H9 (cell line): ENCODE results near the gene EPHA4. TPM values are rescaled to one million over a fixed set of nuclear protein-coding genes. Genes with fewer than 3 reads are reported as not detected.

ENCODE experiments used
- DNase-seq: peaks from one replicate; pipeline ENCODE4 v3.0.0-alpha.2; 2017
- H2AFZ ChIP-seq: one replicate; pipeline ENCODE4 v1.6.1; 2013; ENCODE audit warnings: mild to moderate bottlenecking, low read length, control low read depth, moderate library complexity
- H2AK5ac ChIP-seq: 2 replicates; pipeline ENCODE4 v1.6.1; 2013; ENCODE audit warnings: low read length, control low read depth, mixed read lengths; ENCODE audit not compliant: insufficient read length
- H2BK120ac ChIP-seq: one replicate; pipeline ENCODE4 v1.6.1; 2013; ENCODE audit warnings: low read depth, mild to moderate bottlenecking, low read length, control low read depth, inconsistent platforms; ENCODE audit not compliant: poor library complexity, severe bottlenecking
- H2BK12ac ChIP-seq: 2 replicates; pipeline ENCODE4 v1.6.1; 2013; ENCODE audit warnings: low read length, control low read depth, mixed read lengths, low read depth; ENCODE audit not compliant: insufficient read length
- H2BK15ac ChIP-seq: 2 replicates; pipeline ENCODE4 v1.6.1; 2013; ENCODE audit warnings: low read depth, low read length, control low read depth
- H2BK20ac ChIP-seq: one replicate; pipeline ENCODE4 v1.6.1; 2013; ENCODE audit warnings: low read depth, mild to moderate bottlenecking, low read length, control low read depth, inconsistent platforms; ENCODE audit not compliant: poor library complexity, severe bottlenecking
- H2BK5ac ChIP-seq: 2 replicates; pipeline ENCODE4 v1.6.1; 2013; ENCODE audit warnings: low read length, control low read depth, mixed read lengths; ENCODE audit not compliant: insufficient read length
- H3K14ac ChIP-seq: 2 replicates; pipeline ENCODE4 v1.6.1; 2013; ENCODE audit warnings: low read length, control low read depth; ENCODE audit not compliant: insufficient read depth
- H3K18ac ChIP-seq: 2 replicates; pipeline ENCODE4 v1.6.1; 2013; ENCODE audit warnings: low read depth, mild to moderate bottlenecking, mixed read lengths, low read length, control low read depth; ENCODE audit not compliant: insufficient read length
- H3K23ac ChIP-seq: 2 replicates; pipeline ENCODE4 v1.6.1; 2013; ENCODE audit warnings: low read length, control low read depth, mixed read lengths, low read depth; ENCODE audit not compliant: insufficient read length
- H3K23me2 ChIP-seq: 2 replicates; pipeline ENCODE4 v1.6.1; 2013; ENCODE audit warnings: low read depth, mild to moderate bottlenecking, mixed read lengths, low read length, control low read depth; ENCODE audit not compliant: insufficient read length, poor library complexity, severe bottlenecking
- H3K27ac ChIP-seq: 2 replicates; pipeline ENCODE4 v1.5.1; 2013; ENCODE audit warnings: low read length, control low read depth, mixed read lengths, low read depth; ENCODE audit not compliant: insufficient read length
- H3K27me3 ChIP-seq: 2 replicates; pipeline ENCODE4 v1.6.1; 2013; ENCODE audit warnings: low read length, control low read depth, inconsistent platforms; ENCODE audit not compliant: insufficient read depth
- H3K4ac ChIP-seq: 2 replicates; pipeline ENCODE4 v1.6.1; 2013; ENCODE audit warnings: low read depth, mild to moderate bottlenecking, control low read depth, inconsistent platforms, low read length, moderate library complexity
- H3K4me1 ChIP-seq: 2 replicates; pipeline ENCODE4 v1.6.1; 2013; ENCODE audit warnings: low read length, control low read depth, inconsistent platforms; ENCODE audit not compliant: insufficient read depth
- H3K4me2 ChIP-seq: 2 replicates; pipeline ENCODE4 v1.6.1; 2013; ENCODE audit warnings: low read length, control low read depth, mixed read lengths; ENCODE audit not compliant: insufficient read length, insufficient read depth
- H3K56ac ChIP-seq: 2 replicates; pipeline ENCODE4 v1.6.1; 2013; ENCODE audit warnings: low read depth, mild to moderate bottlenecking, mixed read lengths, low read length, control low read depth; ENCODE audit not compliant: insufficient read length
- H3K79me1 ChIP-seq: 2 replicates; pipeline ENCODE4 v1.6.1; 2013; ENCODE audit warnings: low read depth, mild to moderate bottlenecking, moderate library complexity, low read length, control low read depth, inconsistent platforms; ENCODE audit not compliant: insufficient read depth, poor library complexity, severe bottlenecking
- H3K79me2 ChIP-seq: 2 replicates; pipeline ENCODE4 v1.6.1; 2013; ENCODE audit warnings: low read length, control low read depth, inconsistent platforms; ENCODE audit not compliant: insufficient read depth
- H3K9ac ChIP-seq: 2 replicates; pipeline ENCODE4 v1.6.1; 2013; ENCODE audit warnings: low read length, control low read depth, mixed read lengths; ENCODE audit not compliant: insufficient read length; ENCODE audit errors: extremely low read depth
- H3K9me3 ChIP-seq: one replicate; pipeline ENCODE4 v1.6.1; 2013; ENCODE audit warnings: low read depth, low read length, inconsistent platforms; ENCODE audit not compliant: control insufficient read depth
- H3T11ph ChIP-seq: one replicate; pipeline ENCODE4 v1.6.1; 2013; ENCODE audit warnings: mild to moderate bottlenecking, low read length, control low read depth, inconsistent platforms
- H4K20me1 ChIP-seq: one replicate; pipeline ENCODE4 v1.6.1; 2013; ENCODE audit not compliant: control insufficient read depth, insufficient read length, insufficient read depth
- H4K5ac ChIP-seq: 2 replicates; pipeline ENCODE4 v1.6.1; 2013; ENCODE audit warnings: low read depth, mild to moderate bottlenecking, mixed read lengths, low read length, control low read depth; ENCODE audit not compliant: insufficient read length
- H4K8ac ChIP-seq: replicated peaks from 2 replicates; pipeline ENCODE4 v1.6.1; 2013; ENCODE audit warnings: low read length, control low read depth, mixed read lengths, low read depth; ENCODE audit not compliant: insufficient read length
- H4K91ac ChIP-seq: 2 replicates; pipeline ENCODE4 v1.6.1; 2013; ENCODE audit warnings: low read depth, mild to moderate bottlenecking, moderate library complexity, mixed read lengths, low read length, control low read depth; ENCODE audit not compliant: insufficient read length
- H3K27ac Mint-ChIP-seq, 3 experiments: 2 replicates in 2 of 3; 3 replicates in 1 of 3; pipeline ENCODE4 v1.8.0; 2020 to 2021; ENCODE audit warnings: mixed read lengths in 3 of 3, mild to moderate bottlenecking in 1 of 3, moderate library complexity in 1 of 3
- H3K27me3 Mint-ChIP-seq: 2 replicates; pipeline ENCODE4 v1.8.0; 2021; ENCODE audit warnings: low read depth, mild to moderate bottlenecking, moderate library complexity, mixed read lengths
- H3K36me3 Mint-ChIP-seq, 3 experiments: 2 replicates in 2 of 3; 3 replicates in 1 of 3; pipeline ENCODE4 v1.8.0; 2020 to 2021; ENCODE audit warnings: low read depth in 3 of 3, mixed read lengths in 3 of 3; ENCODE audit not compliant: insufficient read depth in 1 of 3
- H3K4me1 Mint-ChIP-seq, 2 experiments: 2 replicates each; pipeline ENCODE4 v1.8.0; 2020; ENCODE audit warnings: mixed read lengths in 2 of 2
- H3K4me3 Mint-ChIP-seq, 2 experiments: 2 replicates in 1 of 2; 3 replicates in 1 of 2; pipeline ENCODE4 v1.8.0; 2020 to 2021; ENCODE audit warnings: mild to moderate bottlenecking in 2 of 2, mixed read lengths in 2 of 2, moderate library complexity in 1 of 2
- H3K9me3 Mint-ChIP-seq, 2 experiments: 2 replicates in 1 of 2; 3 replicates in 1 of 2; pipeline ENCODE4 v1.8.0; 2020; ENCODE audit warnings: mild to moderate bottlenecking in 2 of 2, mixed read lengths in 2 of 2, moderate library complexity in 1 of 2
- CTCF ChIP-seq: fragments of 200-600 bp; sonication (generic); conservative IDR thresholded peaks from 3 replicates; pipeline ENCODE4 v1.8.0; 2021; ENCODE audit warnings: antibody characterized with exemption, mild to moderate bottlenecking
- WGBS: extraction: QIAGEN DNeasy Blood & Tissue Kit; methylation state at CpG from one replicate; pipeline ENCODE4 v1.1.7; 2013; ENCODE audit warnings: missing lambda C conversion rate, low lambda C conversion rate, mixed read lengths; ENCODE audit not compliant: insufficient read length; ENCODE audit errors: extremely low coverage; 5-methylcytosine and 5-hydroxymethylcytosine counted together
- total RNA-seq: library from RNA; stranded (reverse); gene quantifications from 2 replicates; pipeline ENCODE4 v1.2.1, GENCODE V29; 2021

EPHA4 gene
- total RNA-seq, 1 experiment from 2014 or later = 25.1 TPM

- Histone ChIP-seq H4K91ac (no peak overlapping the region), H3K23ac (no peak overlapping the region), H2BK20ac (no peak overlapping the region), H3K79me2 (no peaks in the 10 kb centered on the region), H3K27ac (no peak overlapping the region), H2AK5ac (no peak overlapping the region), H3K4me1 (no peaks in the 10 kb centered on the region), H3K4ac (no peak overlapping the region), H3K56ac (no peak overlapping the region), H4K5ac (no peak overlapping the region), H3K79me1 (no peaks in the 10 kb centered on the region), H3K27me3 (no peaks in the 10 kb centered on the region), H3T11ph (no peak overlapping the region), H3K9me3 (no peaks in the 10 kb centered on the region), H4K8ac (no peak overlapping the region), H2AFZ (no peak overlapping the region), H3K9ac (no peak overlapping the region), H2BK12ac (no peak overlapping the region), H3K14ac (no peak overlapping the region), H3K23me2 (no peaks in the 10 kb centered on the region), H3K18ac (no peak overlapping the region), H4K20me1 (no peaks in the 10 kb centered on the region), H2BK120ac (no peak overlapping the region), H2BK5ac (no peak overlapping the region), H3K4me2 (no peak overlapping the region), H2BK15ac (no peak overlapping the region)
- Mint-ChIP-seq H3K9me3 (no peaks in the 10 kb centered on the region), H3K4me3 (no peak overlapping the region), H3K27me3 (no peaks in the 10 kb centered on the region), H3K4me1 (peaks cover 0 to 21% of the 10 kb centered on the region in 2 experiments; a peak in 2 of 4 replicates), H3K36me3 (0 out of 7 replicates have a peak, but pooled peaks cover 0 to 8% (median 0%) of the 10 kb centered on the region in 3 experiments), H3K27ac (no peak overlapping the region)
- no peak for TF ChIP-seq CTCF
- DNase-seq = no peak
- WGBS = no CpG with 5 or more reads among the region's 3 CpGs
Observed at GRCh38 chr2:221488136-221488807, 83.8 kb downstream of the EPHA4 start.
